Stimulated activated CD4-positive, alpha-beta T cell treated with anti-CD3 and anti-CD28 coated beads, Interleukin-2, amount 100 ng/mL, for 4 hours (primary cell): Measurements from ENCODE around the gene EPHB6.

Experiments used
- DNase-seq: peaks from one replicate; pipeline ENCODE4 v3.0.0-alpha.2; 2020; ENCODE audit warnings: low read depth

EPHB6 gene

GRCh38 chr7:142866361-142867096 lies 11.7 kb downstream of the EPHB6 start:
- no peak for DNase-seq

GRCh38 chr7:142867097-142867378 lies 12.2 kb downstream of the EPHB6 start:
- no peak for DNase-seq

- DNase-seq, result no peak
Observed at GRCh38 chr7:142867398-142868187, 12.7 kb downstream of the EPHB6 start.

- DNase-seq, result no peak
Observed at GRCh38 chr7:142868188-142868985, 13.5 kb downstream of the EPHB6 start.

GRCh38 chr7:142868986-142869415 lies 14.1 kb downstream of the EPHB6 start:
- DNase-seq, result no peak

GRCh38 chr7:142869434-142869833 lies 14.6 kb downstream of the EPHB6 start:
- DNase-seq, result no peak

- no peak for DNase-seq
Observed at GRCh38 chr7:142870147-142870559, 15.3 kb downstream of the EPHB6 start.

GRCh38 chr7:142870566-142871259 lies 15.8 kb downstream of the EPHB6 start:
- no peak for DNase-seq

- no peak for DNase-seq
Observed at GRCh38 chr7:142871260-142872105, 16.6 kb downstream of the EPHB6 start.

GRCh38 chr7:142872106-142872675 lies 17.3 kb downstream of the EPHB6 start:
- no peak for DNase-seq

GRCh38 chr7:142873281-142873784 lies 18.5 kb downstream of the EPHB6 start:
- DNase-seq, result no peak

GRCh38 chr7:142873871-142874270 lies 19.0 kb downstream of the EPHB6 start:
- DNase-seq, result no peak

GRCh38 chr7:142874409-142874808 lies 19.5 kb downstream of the EPHB6 start:
- DNase-seq, result no peak

- no peak for DNase-seq
Observed at GRCh38 chr7:142874837-142875236, 20.0 kb downstream of the EPHB6 start.

- DNase-seq, result no peak
Observed at GRCh38 chr7:142875456-142875855, 20.6 kb downstream of the EPHB6 start.

GRCh38 chr7:142876236-142876960 lies 21.5 kb downstream of the EPHB6 start:
- DNase-seq, result no peak

- DNase-seq, result no peak
Observed at GRCh38 chr7:142876991-142877910, 22.4 kb downstream of the EPHB6 start.

GRCh38 chr7:142878315-142878714 lies 23.4 kb downstream of the EPHB6 start:
- no peak for DNase-seq

GRCh38 chr7:142879060-142879459 lies 24.2 kb downstream of the EPHB6 start:
- DNase-seq, result no peak
